Measurements from ENCODE around the gene CYP4A22.
"Not testable (repeated sequence)": the region's sequence is repeated elsewhere in the genome, so short reads cannot be mapped to it uniquely, and the experiment has no call there.

Gene CYP4A22

DNA sequence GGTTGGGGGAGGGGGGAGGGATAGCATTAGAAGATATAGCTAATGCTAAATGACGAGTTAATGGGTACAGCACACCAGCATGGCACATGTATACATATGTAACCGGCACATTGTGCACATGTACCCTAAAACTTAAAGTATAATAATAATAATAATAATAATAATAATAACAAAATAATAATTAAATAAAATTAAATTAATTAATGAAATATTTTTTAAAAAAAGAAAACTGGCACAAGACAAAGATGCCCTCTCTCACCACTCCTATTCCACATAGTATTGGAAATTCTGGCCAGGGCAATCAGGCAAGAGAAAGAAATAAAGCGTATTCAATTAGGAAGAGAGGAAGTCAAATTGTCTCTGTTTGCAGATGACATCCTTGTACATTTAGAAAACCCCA, 20.7 kb downstream of the CYP4A22 start:
- not testable (repeated sequence) for DNase-seq

DNA sequence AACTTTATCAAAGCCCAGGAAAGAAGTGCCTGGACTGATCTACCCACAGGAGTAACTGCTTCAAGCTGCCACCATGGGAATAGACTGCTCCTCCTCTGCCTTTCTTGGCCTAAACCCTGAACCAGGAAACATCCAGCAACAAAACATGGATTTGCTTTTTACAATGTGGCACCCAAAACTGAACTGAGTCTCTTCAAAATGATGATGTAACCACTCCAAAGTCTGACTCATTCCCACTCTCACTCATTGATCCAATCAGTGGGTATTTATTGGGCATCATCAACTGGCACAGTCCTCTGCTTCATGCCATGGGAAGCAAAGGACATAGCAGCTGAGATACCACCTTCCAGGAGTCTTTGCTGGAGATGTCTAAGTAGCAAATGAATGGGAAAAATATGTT, 23.5 kb downstream of the CYP4A22 start:
- DNase-seq: no peak

DNA sequence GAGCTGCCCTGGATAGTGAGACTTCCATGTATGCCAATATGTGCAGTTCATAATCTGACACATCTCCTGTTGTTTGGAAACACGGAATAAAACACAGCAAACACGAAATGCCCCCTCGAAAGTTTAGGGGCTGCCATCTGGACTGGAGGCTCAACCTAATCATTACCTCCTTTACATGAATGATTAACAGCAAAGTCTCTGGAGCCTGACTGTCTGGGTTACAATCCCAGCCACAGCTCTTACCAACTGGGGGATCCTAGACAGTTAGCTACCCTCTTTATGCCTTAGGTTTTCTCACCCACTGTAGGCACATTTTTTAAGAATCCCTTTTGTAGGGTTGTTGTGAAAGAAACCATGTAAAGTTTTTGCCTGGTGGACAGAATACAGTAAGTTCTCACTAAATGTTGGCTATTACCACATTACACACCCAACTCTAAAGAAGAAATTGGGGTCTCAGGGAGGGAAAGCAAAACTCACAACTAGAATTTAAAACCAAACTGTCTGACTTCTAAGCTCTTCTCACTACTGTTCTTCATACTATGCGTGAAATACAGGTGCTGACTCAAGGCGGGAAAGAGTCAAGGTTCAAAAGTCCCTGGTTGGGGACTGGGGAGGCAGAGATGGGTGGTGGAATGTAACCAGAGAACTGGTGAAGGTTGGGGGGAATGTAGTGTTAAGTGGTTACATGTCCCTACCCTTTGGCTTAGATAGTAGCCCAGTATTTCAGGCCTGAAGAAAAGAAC, 24.2 kb downstream of the CYP4A22 start:
- DNase-seq: no peak

DNA sequence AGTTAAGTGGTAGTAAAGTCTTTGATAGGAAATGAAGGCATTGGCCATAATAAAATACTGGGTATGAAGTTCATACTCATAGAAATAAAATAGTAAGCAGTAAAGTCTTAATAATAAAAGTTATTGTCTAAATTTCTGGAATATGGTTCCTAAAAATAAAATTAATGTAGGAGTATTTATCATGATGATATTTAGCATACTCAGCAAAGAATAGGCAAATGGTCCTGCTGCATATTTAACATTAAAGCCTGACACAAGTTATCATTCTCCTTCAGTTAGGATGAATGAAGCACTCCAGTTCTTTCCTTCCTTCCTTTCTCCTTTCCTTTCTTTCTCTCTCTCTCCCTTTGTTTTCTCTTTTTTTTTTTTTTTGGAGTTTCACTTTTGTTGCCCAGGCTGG, 27.3 kb downstream of the CYP4A22 start:
- no peak for DNase-seq

DNA sequence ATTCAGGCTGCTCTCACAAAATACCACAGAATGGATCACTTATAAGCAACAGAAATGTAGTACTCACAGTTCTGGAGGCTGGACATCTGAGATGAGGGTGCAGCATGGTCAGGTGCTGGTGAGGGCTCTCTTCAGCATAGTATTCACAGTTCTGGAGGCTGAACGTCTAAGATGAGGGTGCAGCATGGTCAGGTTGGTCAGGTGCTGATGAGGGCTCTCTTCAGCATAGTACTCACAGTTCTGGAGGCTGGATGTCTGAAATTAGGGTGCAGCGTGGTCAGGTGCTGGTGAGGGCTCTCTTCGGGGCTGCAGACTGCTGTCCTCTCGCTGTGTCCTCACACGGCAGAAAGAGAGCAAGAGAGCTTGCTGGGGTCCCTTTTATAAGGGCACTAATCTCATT, 35.5 kb downstream of the CYP4A22 start:
- no peak for DNase-seq

DNA sequence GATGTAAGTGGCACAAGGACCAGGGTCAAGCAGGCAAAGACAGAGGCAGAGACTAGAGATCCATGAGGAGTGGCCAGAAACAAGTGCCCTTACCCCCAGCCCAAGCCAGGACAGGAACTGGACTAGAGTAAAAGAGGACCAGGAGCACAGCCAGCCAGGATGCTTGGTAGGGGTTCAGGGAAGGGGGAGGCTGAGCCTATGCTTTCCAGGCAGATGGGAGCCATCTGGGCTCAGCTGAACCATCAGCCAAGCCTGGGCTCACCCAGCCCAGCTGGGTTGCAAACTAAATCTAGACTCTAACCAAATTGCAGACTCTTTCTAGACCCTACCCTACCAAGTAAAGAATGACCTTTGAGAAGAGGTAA, 37.4 kb downstream of the CYP4A22 start:
- no peak for DNase-seq

DNA sequence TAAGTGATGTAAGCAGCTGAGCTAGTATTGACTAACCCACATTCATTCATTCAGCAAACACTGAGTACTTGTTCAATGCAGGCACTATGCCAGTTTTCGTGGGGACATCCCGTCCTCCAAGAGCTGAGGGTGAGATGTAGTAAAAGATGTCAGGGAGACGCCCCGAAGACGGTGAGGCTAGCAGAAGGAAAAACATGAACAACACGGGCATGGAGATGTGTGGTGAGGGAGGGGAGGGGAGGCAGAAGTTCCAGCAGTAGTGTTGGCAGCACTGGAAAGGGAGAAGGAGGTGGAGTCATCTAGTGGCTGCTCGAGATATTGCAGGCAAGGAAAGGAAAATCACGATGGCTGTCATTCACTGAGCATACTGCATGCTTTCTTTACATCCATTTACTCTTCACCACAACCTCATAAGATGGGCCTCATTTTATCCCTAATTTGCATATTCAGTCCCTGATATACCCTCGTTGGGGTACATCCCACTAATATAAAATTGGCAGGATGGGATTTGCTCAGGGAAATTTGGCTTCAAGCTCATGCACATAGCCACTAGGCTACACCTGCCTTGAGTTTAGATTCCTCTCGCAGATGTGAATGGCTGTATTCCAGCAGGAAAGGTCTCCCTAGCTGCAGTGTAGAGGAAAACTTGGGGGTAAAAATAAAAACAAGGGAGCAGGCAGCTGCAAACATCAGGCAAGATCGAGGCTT, 38.1 kb downstream of the CYP4A22 start:
- peak; percentile 73 for DNase-seq

DNA sequence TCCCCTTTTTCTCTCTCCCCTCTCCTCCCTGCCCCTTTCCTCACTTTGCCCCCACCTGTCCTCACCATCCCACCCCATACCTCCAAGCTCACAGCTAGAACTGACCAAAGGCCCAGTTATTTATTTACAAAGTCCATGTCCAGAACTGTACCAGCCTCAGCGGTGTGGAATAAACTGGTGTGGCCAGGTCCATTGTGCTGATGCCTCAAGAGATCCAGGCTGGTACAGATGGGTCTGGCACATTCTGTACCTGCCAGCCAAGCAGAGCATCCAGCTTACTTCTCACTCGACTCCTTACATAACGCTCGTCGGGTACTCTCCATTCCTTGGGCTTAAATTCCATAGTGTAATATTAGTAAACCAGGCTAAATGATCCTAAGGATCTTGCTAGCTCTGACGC, 40.8 kb downstream of the CYP4A22 start:
- DNase-seq: no peak

DNA sequence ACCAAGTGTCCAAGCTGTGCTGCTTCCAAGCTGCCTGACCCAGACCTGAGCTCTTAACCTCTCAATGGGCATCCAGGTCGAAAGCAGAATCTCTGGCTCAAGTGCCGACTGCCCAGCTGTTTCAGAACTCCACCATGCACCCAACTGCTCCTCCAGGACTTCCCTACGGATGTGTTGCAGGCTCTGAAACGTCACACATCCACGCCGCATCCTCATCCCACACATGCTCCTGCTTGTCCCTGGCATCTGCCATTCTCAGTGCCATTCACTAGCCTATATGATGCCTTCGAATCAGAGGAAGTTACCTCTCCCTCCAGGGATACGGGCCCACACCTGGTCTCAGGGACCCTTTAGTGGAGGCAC, 41.4 kb downstream of the CYP4A22 start:
- DNase-seq: no peak

DNA sequence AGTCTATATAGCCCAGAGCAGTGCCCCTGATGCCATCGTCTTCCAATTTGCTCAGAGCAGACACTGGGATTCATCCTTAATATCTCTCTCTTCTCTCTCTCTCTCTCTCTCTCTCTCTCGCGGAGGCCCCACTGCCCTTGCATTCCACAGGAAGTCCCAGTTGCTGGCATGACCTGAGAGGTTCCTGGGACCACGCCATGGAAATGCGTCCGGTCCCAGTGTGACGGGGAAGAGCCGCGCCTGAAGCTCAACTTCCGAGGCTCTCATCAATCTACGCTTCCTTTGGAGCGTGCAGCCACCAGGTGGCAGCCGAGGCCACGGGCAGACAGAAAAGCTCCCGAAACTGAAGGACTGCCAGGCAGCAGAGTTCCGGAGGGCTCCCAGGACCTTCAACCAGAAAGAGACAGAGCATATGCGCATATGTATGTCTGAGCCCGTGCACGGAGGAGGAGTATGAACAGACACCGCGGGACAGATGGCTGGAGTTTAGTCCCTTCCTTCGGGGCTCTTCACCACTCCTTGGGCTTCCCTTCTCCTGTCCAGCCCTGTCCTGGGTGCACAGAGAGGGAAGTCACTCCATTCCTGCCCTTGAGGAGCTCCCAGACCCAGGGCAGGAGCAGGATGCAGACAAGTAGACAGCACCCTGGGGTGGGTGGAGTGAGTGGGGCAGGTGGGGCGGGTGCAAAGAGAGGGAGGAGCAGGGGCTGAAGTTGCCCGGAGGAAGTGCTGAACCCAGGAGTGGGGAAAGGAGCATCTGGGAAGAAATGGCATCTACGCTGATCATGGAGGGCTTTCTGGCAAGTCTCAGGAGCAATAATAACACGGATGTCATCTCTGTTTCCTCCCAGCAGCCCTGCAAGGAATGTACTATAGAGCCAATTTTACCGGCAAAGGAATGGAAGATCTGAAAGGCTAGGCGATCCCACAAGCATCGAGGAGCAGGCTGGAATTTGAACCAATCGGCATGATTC, 42.1 kb downstream of the CYP4A22 start:
- DNase-seq: peak; percentile 94

DNA sequence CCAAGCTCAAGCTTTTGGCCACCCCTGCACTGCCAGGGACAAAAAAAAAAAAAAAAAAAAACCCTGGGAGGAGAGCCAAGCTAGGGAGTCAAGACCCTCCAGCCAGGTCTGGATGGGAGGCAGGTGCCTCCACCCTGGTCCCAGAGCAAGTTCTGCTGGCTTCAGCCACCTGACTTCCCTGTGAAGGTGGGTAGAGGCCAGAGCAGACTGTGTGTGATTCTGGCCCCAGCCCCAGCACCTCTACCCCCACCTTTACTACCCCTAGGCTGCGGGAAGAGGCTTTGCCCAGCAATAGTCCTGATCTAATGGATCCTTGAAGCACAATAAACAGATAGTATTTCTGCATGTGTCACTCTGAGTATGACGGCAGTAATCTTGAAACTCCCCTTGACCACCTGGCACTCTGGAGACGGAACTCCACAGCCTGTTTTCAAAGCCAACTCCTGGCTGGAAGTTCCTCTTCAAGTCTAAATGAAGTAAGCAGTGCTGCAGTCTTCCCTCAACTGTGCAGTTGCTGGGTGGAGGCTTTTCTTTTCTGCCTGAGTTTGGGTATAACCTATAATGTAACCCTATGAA, 42.8 kb downstream of the CYP4A22 start:
- DNase-seq: no peak

DNA sequence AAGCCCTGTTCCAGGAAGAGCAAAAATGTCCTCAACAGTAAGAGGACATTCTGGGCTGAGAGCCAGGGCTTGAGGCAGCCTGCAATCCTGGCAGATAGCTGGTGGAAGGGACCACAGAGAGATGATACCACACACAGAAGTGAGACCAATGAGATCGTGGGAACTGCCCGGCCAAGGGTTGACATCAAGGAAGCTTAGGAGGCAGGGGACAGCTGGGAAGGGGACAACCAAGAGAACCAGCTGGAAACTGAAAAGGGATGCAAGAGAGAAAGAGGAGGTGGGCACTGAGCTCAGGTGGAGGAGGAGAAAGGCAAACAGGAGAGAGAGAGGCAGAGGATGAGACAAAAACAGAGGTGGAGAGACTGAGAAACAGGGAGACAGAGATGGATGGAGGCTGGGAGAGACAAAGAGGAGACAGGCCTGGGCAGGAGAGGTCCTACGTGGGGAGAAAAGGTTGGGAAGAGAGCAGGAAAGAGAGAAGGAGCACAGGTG, 43.4 kb downstream of the CYP4A22 start:
- DNase-seq: no peak

DNA sequence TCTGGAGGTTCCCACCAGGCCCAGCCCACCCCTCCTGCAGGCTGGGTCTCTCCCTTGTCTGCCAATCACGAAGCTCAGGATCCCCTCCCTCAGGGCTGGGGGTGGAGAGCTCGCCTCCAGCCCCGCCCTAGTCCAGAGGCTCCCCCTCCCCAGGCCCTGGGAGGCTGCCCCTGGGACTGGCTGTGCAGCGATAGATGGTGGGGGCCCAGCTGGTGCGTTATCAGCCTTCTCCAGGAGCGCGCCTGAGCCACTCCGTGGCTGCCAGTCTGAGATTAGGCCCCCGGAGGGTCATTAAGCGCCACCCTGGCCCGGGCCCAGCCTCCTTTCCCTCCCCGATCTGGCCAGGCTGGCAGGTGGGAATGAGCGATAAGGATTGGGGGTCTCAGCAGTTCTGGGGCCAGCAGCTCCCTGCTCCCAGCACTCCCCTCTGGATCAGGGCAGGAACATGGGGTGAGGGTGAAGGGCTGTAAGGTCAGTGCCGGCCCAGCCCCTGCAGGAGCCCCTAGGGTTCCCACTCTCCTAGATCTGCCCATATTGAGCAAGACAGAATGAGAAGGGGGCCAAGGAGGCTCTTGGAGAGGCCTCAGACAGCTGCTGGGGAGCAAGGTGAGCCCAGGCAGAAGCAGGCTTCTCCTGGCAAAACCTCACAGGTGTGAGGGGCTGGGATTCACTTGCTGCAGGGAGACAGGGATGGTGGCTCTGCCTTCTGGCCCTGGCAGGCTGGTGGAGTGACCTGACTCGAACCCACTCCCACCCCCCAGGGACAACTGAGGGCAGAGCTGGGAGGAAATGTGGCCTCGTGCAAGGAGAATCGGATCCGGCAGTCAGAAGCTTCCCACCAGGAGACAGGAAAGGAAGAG, 44.1 kb downstream of the CYP4A22 start:
- no peak for DNase-seq

DNA sequence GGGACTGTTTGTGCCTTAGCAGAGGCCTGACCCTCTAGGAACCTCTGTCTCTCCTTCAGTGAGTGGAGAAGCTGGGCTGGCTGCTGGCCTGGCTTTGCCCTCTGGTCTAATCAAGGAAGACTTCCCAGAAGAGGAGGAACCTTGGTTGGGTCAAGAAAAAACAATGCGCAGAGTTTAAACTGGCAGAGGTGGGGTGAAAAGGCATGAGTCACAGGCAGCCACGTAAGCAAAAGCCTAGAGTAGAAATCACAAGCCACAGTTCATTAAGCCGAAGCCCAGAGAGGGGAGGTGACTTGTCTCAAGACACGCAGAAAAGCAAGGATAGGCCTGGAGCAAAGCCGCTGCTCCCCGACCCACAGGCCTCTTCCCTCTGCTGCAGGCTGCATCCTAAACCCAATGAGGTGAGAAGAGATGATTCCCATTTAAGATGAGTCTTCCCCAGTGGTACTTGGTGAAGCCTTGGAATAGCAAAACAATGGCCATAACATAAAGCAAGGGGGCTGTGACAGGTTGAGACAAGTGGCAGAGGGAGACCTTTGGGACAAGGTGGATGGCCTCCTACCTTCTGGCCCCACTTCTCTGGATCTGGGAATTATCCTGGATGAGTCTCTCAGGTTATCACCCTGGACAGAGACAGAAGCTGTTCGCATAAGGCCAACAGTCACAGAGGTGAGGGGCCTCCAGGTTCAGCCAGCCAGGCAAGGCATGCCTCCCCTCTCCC, 44.9 kb downstream of the CYP4A22 start:
- DNase-seq: no peak

DNA sequence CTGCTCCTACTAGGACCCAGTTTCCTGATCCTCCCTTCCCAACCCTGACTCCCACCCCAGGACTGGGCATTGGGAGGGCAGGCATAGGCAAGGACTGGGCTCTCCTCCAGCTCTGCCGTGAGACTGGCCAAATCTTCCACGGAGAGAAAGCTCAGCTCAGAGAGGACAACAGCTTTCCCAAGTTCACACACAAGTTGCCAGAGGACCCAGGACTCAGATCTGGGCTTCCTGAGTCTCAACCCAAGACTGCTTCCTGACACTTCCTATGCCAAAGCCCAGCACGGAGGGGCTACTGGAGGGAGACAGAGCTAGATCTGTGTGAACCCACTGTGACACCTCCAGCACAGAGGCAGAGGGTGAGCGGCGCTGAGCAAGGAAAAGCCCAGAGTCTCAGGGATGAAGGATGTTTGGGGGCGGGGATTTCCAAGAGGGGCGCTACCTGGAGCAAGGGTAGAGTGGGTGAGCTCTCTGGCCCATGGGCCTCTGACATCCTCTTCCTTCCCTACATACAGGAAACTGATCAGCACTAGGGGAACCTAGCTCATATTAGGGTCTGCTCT, 45.5 kb downstream of the CYP4A22 start:
- no peak for DNase-seq

DNA sequence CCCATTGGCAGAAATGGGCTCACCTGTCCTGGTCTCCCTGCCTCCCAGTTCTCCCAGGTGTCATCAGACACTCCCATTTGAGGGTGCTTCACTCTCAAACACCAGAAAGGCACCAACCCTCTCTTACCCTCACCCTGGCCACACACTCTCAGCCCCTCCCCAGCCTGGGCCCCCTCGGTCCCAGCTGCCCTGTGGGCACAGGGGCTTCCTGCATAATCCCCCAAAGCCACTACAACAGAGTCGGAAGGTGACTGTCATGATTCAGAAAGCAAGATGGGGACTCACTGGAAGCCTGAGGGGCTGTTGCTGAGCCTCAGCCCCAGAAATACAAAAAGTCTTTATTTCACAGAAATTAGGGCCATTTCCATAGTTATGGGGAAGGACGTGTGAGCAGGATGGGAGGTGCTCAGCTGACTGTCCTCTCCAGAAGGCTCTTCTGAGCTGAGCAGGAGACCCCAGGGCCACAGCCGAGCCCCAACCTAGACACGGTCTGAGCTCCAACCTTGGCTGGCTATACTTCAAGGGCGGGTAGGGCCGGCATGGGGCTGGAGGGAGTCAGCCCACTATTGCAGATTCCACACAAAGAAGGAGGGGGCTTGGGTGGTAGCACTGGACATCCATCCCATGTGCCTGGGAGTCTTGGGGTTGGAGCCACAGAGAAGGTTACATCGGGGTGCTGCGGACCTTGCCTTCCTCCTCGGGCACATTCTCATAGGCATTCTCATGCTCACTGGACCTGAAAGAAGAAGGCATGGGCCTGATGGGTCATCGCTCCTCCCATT, 46.3 kb downstream of the CYP4A22 start:
- no peak for DNase-seq

DNA sequence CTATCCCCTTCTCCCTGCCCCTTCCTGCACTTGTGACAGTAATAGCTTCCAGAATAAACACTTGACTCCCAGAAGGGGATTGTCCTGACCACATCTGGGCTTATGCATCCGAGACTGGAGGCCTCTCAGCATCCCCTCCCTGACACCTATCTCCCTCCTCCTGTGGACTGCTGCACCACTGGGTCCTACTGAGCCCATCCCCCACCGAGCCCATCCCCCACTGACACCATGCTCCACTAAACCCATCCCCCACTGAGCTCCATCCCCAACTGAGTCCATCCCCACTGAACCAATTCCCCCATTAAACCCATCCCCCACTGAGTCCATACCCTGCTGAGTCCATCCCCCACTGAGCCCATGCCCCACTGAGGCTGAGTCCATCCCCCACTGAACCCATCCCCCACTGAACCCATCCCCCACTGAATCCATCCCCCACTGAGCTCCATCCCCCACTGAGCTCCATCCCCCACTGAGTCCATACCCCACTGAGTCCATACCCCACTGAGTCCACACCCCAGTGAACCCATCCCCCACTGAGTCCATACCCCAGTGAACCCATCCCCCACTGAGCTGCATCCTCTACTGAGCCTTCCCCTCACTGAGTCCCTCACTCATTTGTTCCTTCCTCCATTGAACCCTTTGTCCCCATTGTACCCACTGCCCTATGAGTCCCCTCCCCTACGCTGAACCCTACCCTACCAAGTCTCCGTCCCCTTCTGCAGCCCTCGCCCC, 47.0 kb downstream of the CYP4A22 start:
- no peak for DNase-seq

DNA sequence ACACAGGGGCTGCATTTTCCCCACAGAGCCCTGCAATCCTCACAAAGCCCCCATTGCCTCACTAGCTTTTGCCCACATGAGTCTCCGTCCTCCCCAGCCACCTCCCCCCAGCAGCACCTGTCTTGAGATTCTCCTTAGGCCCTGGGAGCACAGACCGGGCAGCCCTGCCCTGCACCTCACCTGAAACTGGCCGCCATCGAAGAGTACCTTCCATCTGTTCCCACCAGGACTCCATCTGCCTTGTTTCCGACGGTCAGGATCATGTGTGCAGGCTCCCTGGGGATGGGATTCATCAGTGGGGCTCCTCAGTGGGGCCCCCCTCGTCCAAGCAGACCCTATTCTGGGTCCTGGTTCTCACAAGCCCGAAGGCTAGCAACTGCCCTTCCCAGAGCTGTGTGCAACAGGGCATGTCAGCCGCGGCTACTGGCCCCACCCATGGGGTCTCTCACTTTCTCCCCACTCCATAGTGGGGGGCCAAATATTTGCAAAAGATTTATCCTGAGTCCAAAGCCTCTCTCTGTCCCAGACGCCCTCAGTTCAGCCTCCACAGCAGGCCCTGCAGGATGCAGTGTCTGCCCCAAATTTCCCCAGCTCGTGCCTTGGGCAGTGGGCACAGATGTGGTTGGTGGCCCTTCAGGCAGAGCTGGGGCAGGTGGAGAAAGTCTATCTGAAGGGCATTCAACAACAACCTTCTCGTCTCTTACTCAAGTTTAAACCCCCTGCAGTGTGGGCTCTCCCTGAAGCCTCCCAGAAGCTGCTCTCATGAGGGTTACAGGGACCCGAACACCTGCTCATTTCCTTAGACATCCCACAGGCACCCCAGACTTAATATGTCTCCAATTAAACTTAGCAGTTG, 47.8 kb downstream of the CYP4A22 start:
- DNase-seq: no peak

Data from NCI-H1694 (cell line).